Subcutaneous adipose tissue (tissue), 4 donors: ENCODE data around the gene NF2. TPM values are rescaled to one million over a fixed set of nuclear protein-coding genes. Genes with fewer than 3 reads are reported as not detected.

Experiments used
- total RNA-seq, 4 donors: library from RNA; depleted of rRNA; stranded (reverse); fragments of >200 nt; gene quantifications; one replicate each; pipeline ENCODE4 v1.1.0, GENCODE V29; 2016
- TF ChIP-seq, protein P1 (sequence below): fragments of 450-650 bp; IDR thresholded peaks from one replicate; pipeline ENCODE4 v1.5.1; 2016; ENCODE audit warnings: low read depth, mild to moderate bottlenecking, control low read depth, antibody characterized with exemption, moderate library complexity

Gene NF2
- total RNA-seq, 4 donors from 2014 or later = 18.9 to 28.6 (median 20.7) TPM

DNA sequence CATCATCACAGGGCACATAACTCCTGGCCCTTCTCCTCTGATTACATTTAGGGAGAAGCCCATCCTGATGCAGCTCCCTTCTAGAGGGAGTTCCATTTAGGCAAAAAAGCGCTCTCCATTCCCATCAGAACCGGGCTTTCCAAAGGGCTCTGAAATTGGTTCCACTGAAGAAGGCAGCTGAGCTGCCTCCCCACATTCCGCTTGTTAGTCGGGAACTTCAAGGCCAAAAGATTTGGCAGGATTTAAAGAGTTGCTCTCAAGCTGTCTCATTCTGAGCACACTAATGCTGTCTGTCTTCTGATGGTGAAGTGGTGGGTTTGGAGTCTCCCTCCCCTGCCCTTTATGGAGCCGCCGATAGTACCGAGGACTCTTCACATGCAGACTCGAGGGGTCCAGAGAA, 89.7 kb downstream of the NF2 start:
- TF ChIP-seq, protein P1, sequence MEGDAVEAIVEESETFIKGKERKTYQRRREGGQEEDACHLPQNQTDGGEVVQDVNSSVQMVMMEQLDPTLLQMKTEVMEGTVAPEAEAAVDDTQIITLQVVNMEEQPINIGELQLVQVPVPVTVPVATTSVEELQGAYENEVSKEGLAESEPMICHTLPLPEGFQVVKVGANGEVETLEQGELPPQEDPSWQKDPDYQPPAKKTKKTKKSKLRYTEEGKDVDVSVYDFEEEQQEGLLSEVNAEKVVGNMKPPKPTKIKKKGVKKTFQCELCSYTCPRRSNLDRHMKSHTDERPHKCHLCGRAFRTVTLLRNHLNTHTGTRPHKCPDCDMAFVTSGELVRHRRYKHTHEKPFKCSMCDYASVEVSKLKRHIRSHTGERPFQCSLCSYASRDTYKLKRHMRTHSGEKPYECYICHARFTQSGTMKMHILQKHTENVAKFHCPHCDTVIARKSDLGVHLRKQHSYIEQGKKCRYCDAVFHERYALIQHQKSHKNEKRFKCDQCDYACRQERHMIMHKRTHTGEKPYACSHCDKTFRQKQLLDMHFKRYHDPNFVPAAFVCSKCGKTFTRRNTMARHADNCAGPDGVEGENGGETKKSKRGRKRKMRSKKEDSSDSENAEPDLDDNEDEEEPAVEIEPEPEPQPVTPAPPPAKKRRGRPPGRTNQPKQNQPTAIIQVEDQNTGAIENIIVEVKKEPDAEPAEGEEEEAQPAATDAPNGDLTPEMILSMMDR = no peak

DNA sequence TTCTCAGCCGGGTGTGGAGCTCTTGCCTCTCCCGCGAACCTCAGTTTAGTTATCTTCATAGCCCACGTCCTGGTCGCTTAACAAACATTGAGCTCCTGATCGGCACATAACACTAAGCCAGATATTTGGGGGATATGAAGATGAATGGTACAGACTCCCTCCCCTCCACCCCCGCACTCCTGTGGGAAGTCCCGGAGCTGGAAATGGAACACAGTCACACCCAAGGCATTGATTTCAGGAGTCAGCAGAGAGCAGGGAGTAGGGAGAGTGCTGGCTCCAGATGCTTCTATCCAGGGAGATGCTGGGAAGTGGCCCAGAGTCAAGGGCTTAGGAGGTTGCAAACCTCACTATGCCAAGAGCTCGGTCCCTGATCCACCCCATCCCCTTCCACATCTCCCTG, 90.2 kb downstream of the NF2 start:
- TF ChIP-seq, protein P1 = no peak

DNA sequence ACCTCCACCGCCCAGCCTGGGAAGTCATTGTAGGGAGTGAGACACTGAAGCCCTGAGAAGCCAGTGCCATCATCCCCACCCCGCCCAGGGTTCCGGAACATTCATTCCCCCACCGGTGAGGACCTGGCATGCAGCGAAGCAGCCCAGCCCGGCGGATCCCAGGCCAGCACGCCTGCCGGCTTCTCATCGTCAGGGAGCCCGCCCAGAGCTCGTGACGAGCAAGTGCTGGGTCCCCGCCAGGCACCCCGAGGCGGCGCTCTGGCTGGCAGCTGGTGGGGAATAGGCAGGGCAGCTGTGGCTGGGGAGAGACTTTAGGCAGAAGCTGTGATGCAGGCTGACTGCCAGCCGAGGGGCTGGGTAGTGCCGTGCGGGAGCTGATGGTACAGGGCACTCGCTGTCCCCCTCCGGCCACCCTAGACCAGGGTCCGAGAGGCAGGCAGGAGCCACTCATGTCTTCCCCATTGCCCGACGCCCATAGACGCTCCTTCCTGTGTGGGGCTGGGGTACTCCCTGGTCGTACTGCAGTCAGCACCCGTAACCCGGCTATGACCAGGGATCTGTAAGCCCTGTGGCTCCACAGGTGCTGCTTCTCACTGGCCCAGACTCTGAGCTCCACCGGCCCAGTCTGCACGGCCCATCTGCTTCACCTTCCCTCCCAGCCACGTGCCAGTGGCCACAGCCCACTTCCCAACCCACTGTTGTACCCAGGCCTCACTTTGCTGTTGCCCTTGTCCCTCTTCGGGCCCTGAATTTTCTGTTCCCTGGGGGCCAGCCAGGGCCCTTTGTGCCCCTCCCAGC, 91.9 kb downstream of the NF2 start:
- TF ChIP-seq, protein P1 = no peak

DNA sequence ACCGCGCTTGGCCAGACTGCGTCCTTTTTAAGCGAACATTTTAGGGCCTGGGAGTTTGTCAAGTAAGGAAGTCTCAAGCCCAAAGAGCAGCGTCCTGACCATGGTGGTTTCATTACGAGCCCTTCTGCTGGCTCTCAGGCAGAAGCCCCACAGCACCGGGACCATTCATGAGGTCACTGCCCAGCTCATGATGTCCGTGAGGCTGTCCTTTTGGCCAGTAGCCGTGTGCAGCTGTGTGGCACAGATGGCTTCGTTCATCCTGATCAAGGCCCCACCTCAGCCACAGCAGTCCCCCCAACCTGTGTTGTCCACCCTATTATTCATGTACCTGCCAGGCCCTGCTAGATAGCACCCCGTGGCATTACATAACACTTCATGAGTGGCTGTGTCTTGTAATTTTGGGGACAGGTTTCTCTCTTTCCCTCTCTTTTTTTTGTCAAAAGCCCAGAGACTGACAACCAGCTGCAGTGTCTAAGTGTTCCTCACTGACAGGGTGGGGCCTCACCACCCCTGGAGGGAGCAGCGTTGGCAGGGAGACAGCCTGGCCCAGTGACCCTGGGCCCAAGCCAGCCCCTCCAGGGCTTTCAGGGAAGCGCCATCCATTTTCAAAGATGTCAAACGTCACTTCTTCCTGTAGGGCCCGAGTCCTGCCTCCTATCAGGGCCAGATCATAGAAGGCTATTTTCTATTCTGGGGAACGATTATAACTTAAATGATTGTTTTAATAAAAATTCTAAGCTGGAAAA, 94.6 kb downstream of the NF2 start:
- TF ChIP-seq, protein P1 = no peak

DNA sequence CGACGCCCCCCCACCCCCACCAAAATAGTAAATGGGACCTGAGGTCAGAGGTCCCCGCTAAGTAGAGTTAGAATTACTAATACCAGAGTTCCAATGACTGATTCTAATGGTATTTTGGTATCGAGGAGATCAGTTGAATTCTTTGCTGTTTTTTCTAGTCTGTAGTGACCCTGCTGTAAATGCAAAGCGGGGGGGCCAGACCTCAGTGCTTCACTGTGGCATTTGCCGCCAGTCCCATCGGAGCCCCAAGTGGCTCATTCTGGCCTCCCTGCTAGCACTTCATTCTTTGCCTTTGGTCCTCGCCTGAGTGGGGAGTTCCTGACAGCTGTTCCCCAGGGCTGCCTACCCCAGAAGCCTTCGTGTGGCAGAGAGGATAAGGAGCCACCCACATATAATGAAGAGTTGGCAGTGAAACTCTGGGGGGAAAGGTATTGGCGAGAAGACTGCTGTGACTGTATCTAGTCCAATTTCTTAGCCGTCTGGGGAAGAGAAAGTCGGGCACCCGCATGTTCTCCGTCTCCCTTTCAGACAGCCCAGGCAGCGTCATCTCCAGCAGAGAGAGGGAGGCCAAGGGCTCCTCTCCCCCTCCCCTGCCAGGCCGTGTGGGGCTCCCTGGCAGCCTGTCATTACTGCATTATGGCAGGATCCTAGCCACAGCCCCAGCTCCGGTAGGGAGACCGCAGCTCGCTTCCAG, 96.9 kb downstream of the NF2 start:
- TF ChIP-seq, protein P1 = no peak

DNA sequence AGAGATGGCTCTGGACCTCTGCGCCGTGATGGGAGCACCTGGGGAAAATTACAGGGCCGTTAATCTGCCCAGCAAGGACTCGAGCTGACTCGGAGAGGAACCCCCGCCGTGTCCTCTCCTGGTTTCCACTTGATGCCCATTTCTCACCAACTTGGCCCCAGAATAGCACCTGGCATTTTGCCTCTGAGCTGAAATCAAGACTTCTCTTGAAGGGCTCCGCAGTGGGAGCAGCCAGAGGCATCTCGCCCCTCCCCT, 97.4 kb downstream of the NF2 start:
- TF ChIP-seq, protein P1 = no peak
